Endothelial cell of umbilical vein (primary cell): ENCODE measurements around the gene CIBAR2.

Experiments
- EZH2 ChIP-seq: IDR thresholded peaks from 2 replicates; pipeline ENCODE4 v1.6.1; 2012; ENCODE audit warnings: borderline replicate concordance, low read depth, mild to moderate bottlenecking, moderate library complexity, low read length, inconsistent platforms; ENCODE audit not compliant: severe bottlenecking
- FOS ChIP-seq: IDR thresholded peaks from 2 replicates; pipeline ENCODE4 v1.6.1; 2011; ENCODE audit warnings: mild to moderate bottlenecking, low read length, moderate library complexity, borderline replicate concordance; ENCODE audit not compliant: insufficient read depth
- JUN ChIP-seq: IDR thresholded peaks from 2 replicates; pipeline ENCODE4 v1.6.1; 2011; ENCODE audit warnings: borderline replicate concordance, low read depth; ENCODE audit not compliant: insufficient read length, insufficient read depth
- MYC ChIP-seq: IDR thresholded peaks from one replicate; pipeline ENCODE4 v1.6.1; 2011; ENCODE audit warnings: mild to moderate bottlenecking, low read depth, low read length
- POLR2A ChIP-seq: IDR thresholded peaks from 2 replicates; pipeline ENCODE4 v1.6.1; 2012; ENCODE audit warnings: low read depth, mild to moderate bottlenecking, control low read depth, low read length
- POLR2AphosphoS5 ChIP-seq: IDR thresholded peaks from 2 replicates; pipeline ENCODE4 v1.6.1; 2012; ENCODE audit warnings: low read depth, mild to moderate bottlenecking, control low read depth, low read length, moderate library complexity; ENCODE audit not compliant: insufficient read depth
- TF ChIP-seq, protein P1 (sequence below), 2 donors: IDR thresholded peaks; 1 replicate in 1 of 2; 2 replicates in 1 of 2; pipeline ENCODE4 v1.5.1; 2011; ENCODE audit warnings: low read length in 2 of 2, mild to moderate bottlenecking in 2 of 2, moderate library complexity in 2 of 2, control low read depth in 1 of 2, inconsistent platforms in 1 of 2, low read depth in 1 of 2; ENCODE audit not compliant: insufficient read depth in 1 of 2; ENCODE audit errors: extremely low read depth in 1 of 2
- TF ChIP-seq, protein P2 (sequence below): IDR thresholded peaks from 2 replicates; pipeline ENCODE4 v1.6.1; 2011; ENCODE audit not compliant: insufficient read depth, insufficient read length

DNA sequence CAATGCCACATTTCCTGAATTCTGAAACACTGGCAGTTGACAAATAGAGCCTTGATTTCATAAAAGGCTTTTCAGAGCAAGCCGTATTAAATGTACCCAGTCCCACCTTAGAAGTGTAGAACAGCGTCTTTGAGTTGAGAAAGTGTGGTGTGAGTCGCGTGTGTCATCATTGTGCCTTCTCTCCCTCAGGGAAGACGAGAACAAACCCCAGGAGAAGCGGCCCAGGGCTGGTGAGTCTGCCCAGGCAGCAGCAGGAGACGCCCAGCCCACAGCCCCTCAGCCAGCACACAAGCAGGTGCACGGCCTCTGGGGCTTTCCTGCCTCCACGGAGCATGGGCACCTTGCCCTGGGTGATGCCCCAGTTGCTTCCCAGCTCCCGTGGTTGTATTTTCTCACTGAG, 34.0 kb downstream of the CIBAR2 start:
- TF ChIP-seq, protein P1, sequence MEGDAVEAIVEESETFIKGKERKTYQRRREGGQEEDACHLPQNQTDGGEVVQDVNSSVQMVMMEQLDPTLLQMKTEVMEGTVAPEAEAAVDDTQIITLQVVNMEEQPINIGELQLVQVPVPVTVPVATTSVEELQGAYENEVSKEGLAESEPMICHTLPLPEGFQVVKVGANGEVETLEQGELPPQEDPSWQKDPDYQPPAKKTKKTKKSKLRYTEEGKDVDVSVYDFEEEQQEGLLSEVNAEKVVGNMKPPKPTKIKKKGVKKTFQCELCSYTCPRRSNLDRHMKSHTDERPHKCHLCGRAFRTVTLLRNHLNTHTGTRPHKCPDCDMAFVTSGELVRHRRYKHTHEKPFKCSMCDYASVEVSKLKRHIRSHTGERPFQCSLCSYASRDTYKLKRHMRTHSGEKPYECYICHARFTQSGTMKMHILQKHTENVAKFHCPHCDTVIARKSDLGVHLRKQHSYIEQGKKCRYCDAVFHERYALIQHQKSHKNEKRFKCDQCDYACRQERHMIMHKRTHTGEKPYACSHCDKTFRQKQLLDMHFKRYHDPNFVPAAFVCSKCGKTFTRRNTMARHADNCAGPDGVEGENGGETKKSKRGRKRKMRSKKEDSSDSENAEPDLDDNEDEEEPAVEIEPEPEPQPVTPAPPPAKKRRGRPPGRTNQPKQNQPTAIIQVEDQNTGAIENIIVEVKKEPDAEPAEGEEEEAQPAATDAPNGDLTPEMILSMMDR (IDR thresholded peaks at IDR 0.05; ENCODE audit: extremely low read depth in 1 of 2, insufficient read depth in 1 of 2, low read depth in 1 of 2, low read length in 2 of 2) = no peak
- TF ChIP-seq FOS (no peak), EZH2 (no peak), POLR2A (no peak), MYC (no peak), JUN (no peak), POLR2AphosphoS5 (no peak)
- TF ChIP-seq, protein P2, sequence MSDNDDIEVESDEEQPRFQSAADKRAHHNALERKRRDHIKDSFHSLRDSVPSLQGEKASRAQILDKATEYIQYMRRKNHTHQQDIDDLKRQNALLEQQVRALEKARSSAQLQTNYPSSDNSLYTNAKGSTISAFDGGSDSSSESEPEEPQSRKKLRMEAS = no peak
